ENCODE measurements around the gene KRT86.
A peak's percentile ranks its signal among the peaks of the same experiment; 100 is the strongest.

The KRT86 gene

GRCh38 chr12:52347551-52348510 lies 73.4 kb downstream of the KRT86 start:
- Mint-ChIP-seq H3K9me3 (ENCODE audit: low read depth) (no peaks in the 10 kb centered on the region), H3K4me3 (no peak overlapping the region), H3K27me3 (no peaks in the 10 kb centered on the region), H3K4me1 (ENCODE audit: low read depth) (peaks cover 21% of the 10 kb centered on the region), H3K27ac (no peak overlapping the region), H3K36me3 (no peaks in the 10 kb centered on the region)

- Mint-ChIP-seq H3K4me1 (ENCODE audit: low read depth) (peaks cover 29% of the 10 kb centered on the region), H3K36me3 (no peaks in the 10 kb centered on the region)
Measured at GRCh38 chr12:52349196-52349595, 74.8 kb downstream of the KRT86 start.

GRCh38 chr12:52350021-52350620 lies 75.7 kb downstream of the KRT86 start:
- H3K9me3 Mint-ChIP-seq (ENCODE audit: low read depth) = no peaks in the 10 kb centered on the region
- no peak overlapping the region for H3K4me3 Mint-ChIP-seq
- no peak overlapping the region for H3K27ac Mint-ChIP-seq
- H3K27me3 Mint-ChIP-seq = peaks cover 3% of the 10 kb centered on the region
- H3K36me3 Mint-ChIP-seq = no peaks in the 10 kb centered on the region
- peaks cover 29% of the 10 kb centered on the region for H3K4me1 Mint-ChIP-seq (ENCODE audit: low read depth)

More at GRCh38 chr12:52349196-52349595, 74.8 kb downstream of the KRT86 start:
- Mint-ChIP-seq H3K27ac (no peak overlapping the region), H3K4me3 (no peak overlapping the region), H3K9me3 (ENCODE audit: low read depth) (no peaks in the 10 kb centered on the region), H3K27me3 (peaks cover 3% of the 10 kb centered on the region)

- peaks cover 29% of the 10 kb centered on the region for H3K4me1 Mint-ChIP-seq (ENCODE audit: low read depth)
- no peaks in the 10 kb centered on the region for H3K36me3 Mint-ChIP-seq
- H3K4me3 Mint-ChIP-seq = no peak overlapping the region
- peaks cover 3% of the 10 kb centered on the region for H3K27me3 Mint-ChIP-seq
- H3K27ac Mint-ChIP-seq = no peak overlapping the region
- no peaks in the 10 kb centered on the region for H3K9me3 Mint-ChIP-seq (ENCODE audit: low read depth)
Measured at GRCh38 chr12:52350786-52351185, 76.3 kb downstream of the KRT86 start.

- Mint-ChIP-seq H3K27ac (no peak overlapping the region), H3K36me3 (no peaks in the 10 kb centered on the region), H3K4me3 (peak overlapping the region; percentile 42)
Measured at GRCh38 chr12:52351196-52352059, 77.0 kb downstream of the KRT86 start.

GRCh38 chr12:52352951-52353350 lies 78.5 kb downstream of the KRT86 start:
- Mint-ChIP-seq H3K27me3 (peaks cover 3% of the 10 kb centered on the region), H3K27ac (no peak overlapping the region), H3K36me3 (no peaks in the 10 kb centered on the region), H3K4me1 (ENCODE audit: low read depth) (peaks cover 35% of the 10 kb centered on the region), H3K4me3 (peak overlapping the region; percentile 27), H3K9me3 (ENCODE audit: low read depth) (no peaks in the 10 kb centered on the region)

More at GRCh38 chr12:52351196-52352059, 77.0 kb downstream of the KRT86 start:
- Mint-ChIP-seq H3K27me3 (peaks cover 3% of the 10 kb centered on the region), H3K4me1 (ENCODE audit: low read depth) (peaks cover 29% of the 10 kb centered on the region), H3K9me3 (ENCODE audit: low read depth) (no peaks in the 10 kb centered on the region)

- Mint-ChIP-seq H3K36me3 (no peaks in the 10 kb centered on the region), H3K27me3 (peaks cover 3% of the 10 kb centered on the region), H3K27ac (no peak overlapping the region), H3K9me3 (ENCODE audit: low read depth) (no peaks in the 10 kb centered on the region), H3K4me3 (no peak overlapping the region), H3K4me1 (ENCODE audit: low read depth) (peaks cover 43% of the 10 kb centered on the region)
Measured at GRCh38 chr12:52353766-52354165, 79.3 kb downstream of the KRT86 start.

- H3K27me3 Mint-ChIP-seq = peaks cover 3% of the 10 kb centered on the region
- H3K36me3 Mint-ChIP-seq = no peaks in the 10 kb centered on the region
- H3K9me3 Mint-ChIP-seq (ENCODE audit: low read depth) = no peaks in the 10 kb centered on the region
- H3K27ac Mint-ChIP-seq = no peak overlapping the region
- H3K4me1 Mint-ChIP-seq (ENCODE audit: low read depth) = peaks cover 47% of the 10 kb centered on the region
- H3K4me3 Mint-ChIP-seq = no peak overlapping the region
Measured at GRCh38 chr12:52354200-52354599, 79.8 kb downstream of the KRT86 start.

GRCh38 chr12:52355176-52355575 lies 80.7 kb downstream of the KRT86 start:
- H3K27me3 Mint-ChIP-seq = peaks cover 3% of the 10 kb centered on the region
- H3K9me3 Mint-ChIP-seq (ENCODE audit: low read depth) = no peaks in the 10 kb centered on the region
- no peak overlapping the region for H3K4me3 Mint-ChIP-seq
- no peak overlapping the region for H3K27ac Mint-ChIP-seq
- no peaks in the 10 kb centered on the region for H3K36me3 Mint-ChIP-seq
- H3K4me1 Mint-ChIP-seq (ENCODE audit: low read depth) = peaks cover 54% of the 10 kb centered on the region

- H3K36me3 Mint-ChIP-seq = no peaks in the 10 kb centered on the region
- no peak overlapping the region for H3K4me3 Mint-ChIP-seq
- H3K9me3 Mint-ChIP-seq (ENCODE audit: low read depth) = no peaks in the 10 kb centered on the region
- no peak overlapping the region for H3K27ac Mint-ChIP-seq
- peaks cover 3% of the 10 kb centered on the region for H3K27me3 Mint-ChIP-seq
- peaks cover 47% of the 10 kb centered on the region for H3K4me1 Mint-ChIP-seq (ENCODE audit: low read depth)
Measured at GRCh38 chr12:52356031-52356761, 81.8 kb downstream of the KRT86 start.

GRCh38 chr12:52356762-52357580 lies 82.5 kb downstream of the KRT86 start:
- Mint-ChIP-seq H3K4me1 (ENCODE audit: low read depth) (peaks cover 43% of the 10 kb centered on the region), H3K9me3 (ENCODE audit: low read depth) (no peaks in the 10 kb centered on the region), H3K4me3 (no peak overlapping the region), H3K27me3 (peaks cover 3% of the 10 kb centered on the region), H3K27ac (no peak overlapping the region), H3K36me3 (no peaks in the 10 kb centered on the region)
